K562 (cell line): ENCODE results near the gene MAP9. TPM values are rescaled to one million over a fixed set of nuclear protein-coding genes. Genes with fewer than 3 reads are reported as not detected.

Experiments
- polyA plus RNA-seq, 8 experiments: library from polyadenylated mRNA; depleted of rRNA in 4 of 8; stranded (reverse) in 5 of 8; unstranded in 3 of 8; fragments of >200 nt; fragmentation: Nextera tagmentation in 2 of 8; fragmentation: Illumina TruSeq in 1 of 8; extraction: Ambion mirVana in 2 of 8; extraction: Trizol in 1 of 8; gene quantifications; 2 replicates each; pipeline versions ENCODE4 v1.2.1 to v1.2.3, GENCODE V29; 2011 to 2014; ENCODE audit warnings: inconsistent platforms in 1 of 8, missing spikeins in 1 of 8
- small RNA-seq: library from RNA; depleted of rRNA; stranded (forward); fragments of <200 nt; gene quantifications from one replicate; pipeline ENCODE3, GENCODE V24; 2014
- total RNA-seq, 7 experiments: library from RNA; depleted of rRNA in 6 of 7; stranded (reverse); fragments of >200 nt in 6 of 7; fragmentation: Illumina TruSeq in 2 of 7; extraction: Trizol in 2 of 7; gene quantifications; 2 replicates each; pipeline versions ENCODE4 v1.2.1 to v1.2.3, GENCODE V29; 2011 to 2021; ENCODE audit warnings: low replicate concordance in 1 of 7

Gene MAP9
- total and polyA plus RNA-seq, 9 of the 15 experiments (the other 6 are each of a cell fraction or from before 2014, with no cell fraction given), result 0.04 to 0.09 TPM; not detected in 7

Small RNA genes within 50 kb of the gene (small RNA-seq; reads per million reads assigned to genes)
- gene AC097467.4 (not detected), gene YWHAEP4 (not detected)

Other genes with a start within 250 kb of the MAP9 start
- not detected in 2 replicates for gene NPY2R, start 168.3 kb downstream of the MAP9 start, total RNA-seq (2014; rRNA removed)
- not detected in 2 replicates for gene NPY2R, start 168.3 kb downstream of the MAP9 start, total RNA-seq (2014; rRNA removed; fragmentation: Illumina TruSeq; extraction: Trizol)
- not detected in 2 replicates for gene NPY2R, start 168.3 kb downstream of the MAP9 start, total RNA-seq (2015; rRNA removed; fragmentation: Illumina TruSeq; extraction: Trizol)
- gene NPY2R, start 168.3 kb downstream of the MAP9 start, total RNA-seq (2021), result not detected in 2 replicates
- gene NPY2R, start 168.3 kb downstream of the MAP9 start, polyA plus RNA-seq (2011; rRNA removed), result not detected in 2 replicates
- not detected in 2 replicates for gene NPY2R, start 168.3 kb downstream of the MAP9 start, polyA plus RNA-seq (2014; fragmentation: Illumina TruSeq; extraction: Trizol)
- gene NPY2R, start 168.3 kb downstream of the MAP9 start, polyA plus RNA-seq (2014; fragmentation: Nextera tagmentation; extraction: Ambion mirVana), result not detected
- not detected in 2 replicates for gene NPY2R, start 168.3 kb downstream of the MAP9 start, polyA plus RNA-seq (2014; rRNA removed)